OCI-LY3 (cell line): ENCODE data around the gene ARCN1.

Source experiments
- EZH2phosphoT487 ChIP-seq: fragments of 200-600 bp; shearing (Covaris generic); IDR thresholded peaks from 2 replicates; pipeline ENCODE4 v1.6.1; 2018; ENCODE audit warnings: antibody characterized with exemption, mixed run types, low read depth
- TF ChIP-seq, protein P1 (sequence below): fragments of 200-600, 300-600 bp; sonication (generic); IDR thresholded peaks from 2 replicates; pipeline ENCODE4 v1.5.1; 2014; ENCODE audit warnings: antibody characterized with exemption, low read length, low read depth

DNA sequence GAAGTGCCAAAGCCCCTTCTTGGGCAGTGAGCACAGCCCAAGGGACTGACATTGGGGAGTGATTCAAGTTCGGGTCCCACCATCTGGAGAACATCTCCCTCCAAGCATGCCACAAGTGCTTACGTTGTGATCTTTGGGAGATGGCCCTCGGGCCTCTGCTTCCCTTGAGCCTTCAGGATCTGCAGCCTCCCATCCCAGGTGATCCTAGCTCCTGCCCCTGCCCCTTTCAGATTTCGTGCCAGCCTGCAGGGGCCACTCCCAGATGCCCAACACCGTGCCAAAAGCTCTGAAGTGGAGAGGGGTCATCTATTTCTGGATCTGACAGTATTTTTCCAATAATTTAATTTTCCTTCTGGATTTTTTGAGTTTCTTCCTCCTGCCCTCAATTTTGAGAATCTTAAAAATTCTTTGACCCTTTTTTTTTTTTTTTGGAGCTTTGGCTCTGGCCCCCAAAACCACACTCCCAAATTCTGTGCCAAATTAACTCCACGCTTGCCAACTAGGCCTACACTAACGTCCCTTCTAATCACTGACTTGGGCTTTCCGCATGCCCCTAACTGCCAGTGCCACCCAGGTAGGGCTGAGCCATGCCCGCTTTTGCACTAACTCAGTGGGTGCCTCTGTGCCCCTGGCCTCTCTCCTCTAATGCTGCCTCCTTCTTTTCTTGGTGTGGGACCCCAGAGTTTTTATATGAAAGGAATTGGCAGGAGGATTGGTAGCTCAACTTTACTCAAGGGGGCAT is 60.5 kb downstream of the ARCN1 start:
- TF ChIP-seq, protein P1, sequence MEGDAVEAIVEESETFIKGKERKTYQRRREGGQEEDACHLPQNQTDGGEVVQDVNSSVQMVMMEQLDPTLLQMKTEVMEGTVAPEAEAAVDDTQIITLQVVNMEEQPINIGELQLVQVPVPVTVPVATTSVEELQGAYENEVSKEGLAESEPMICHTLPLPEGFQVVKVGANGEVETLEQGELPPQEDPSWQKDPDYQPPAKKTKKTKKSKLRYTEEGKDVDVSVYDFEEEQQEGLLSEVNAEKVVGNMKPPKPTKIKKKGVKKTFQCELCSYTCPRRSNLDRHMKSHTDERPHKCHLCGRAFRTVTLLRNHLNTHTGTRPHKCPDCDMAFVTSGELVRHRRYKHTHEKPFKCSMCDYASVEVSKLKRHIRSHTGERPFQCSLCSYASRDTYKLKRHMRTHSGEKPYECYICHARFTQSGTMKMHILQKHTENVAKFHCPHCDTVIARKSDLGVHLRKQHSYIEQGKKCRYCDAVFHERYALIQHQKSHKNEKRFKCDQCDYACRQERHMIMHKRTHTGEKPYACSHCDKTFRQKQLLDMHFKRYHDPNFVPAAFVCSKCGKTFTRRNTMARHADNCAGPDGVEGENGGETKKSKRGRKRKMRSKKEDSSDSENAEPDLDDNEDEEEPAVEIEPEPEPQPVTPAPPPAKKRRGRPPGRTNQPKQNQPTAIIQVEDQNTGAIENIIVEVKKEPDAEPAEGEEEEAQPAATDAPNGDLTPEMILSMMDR: no peak
- no peak for TF ChIP-seq EZH2phosphoT487
